Measurements from ENCODE around the gene CNIH2. TPM values are rescaled to one million over a fixed set of nuclear protein-coding genes. Genes with fewer than 3 reads are reported as not detected.

The CNIH2 gene
- total and polyA plus RNA-seq, 2 of the 13 experiments (the other 11 are each of a cell fraction or from before 2014, with no cell fraction given): 0.60 to 0.69 TPM

DNA sequence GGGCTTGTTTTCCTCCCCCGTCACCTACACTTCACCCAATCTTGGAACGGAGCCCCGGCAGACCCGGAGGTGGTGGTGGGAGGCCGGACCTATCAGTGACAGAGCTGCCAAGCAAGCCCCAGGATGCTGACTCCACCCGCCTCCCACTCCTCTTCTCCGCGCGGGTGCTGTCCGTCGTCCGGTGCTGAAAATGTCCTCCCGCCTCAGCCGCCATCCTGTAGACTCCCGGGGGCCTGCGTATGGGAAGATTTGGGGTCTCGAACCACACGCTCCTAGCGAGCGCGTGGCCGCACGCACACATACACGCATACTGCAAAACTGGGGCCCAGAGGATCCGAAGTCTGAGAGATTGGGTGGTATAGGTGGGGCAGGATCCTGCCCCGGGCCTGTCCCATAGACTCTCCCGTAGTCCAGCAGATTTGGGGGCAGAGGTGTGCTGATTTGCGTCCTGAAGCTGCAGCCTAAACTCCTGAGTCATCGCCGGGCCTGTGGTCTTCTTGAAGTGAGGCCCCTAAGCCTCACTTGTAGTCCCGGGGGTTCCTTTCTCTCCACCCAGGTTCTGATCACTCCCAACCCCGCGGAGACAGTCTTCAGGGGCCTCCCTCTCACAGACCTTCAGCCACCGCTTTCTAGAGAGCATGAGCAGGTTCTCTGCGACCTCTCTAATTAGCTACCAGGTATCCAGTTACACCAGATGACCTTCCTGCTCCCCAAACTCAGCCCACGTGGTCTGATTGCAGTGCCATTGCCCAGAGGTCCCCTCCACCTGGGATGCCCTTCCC, 11.8 kb downstream of the CNIH2 start (continued):
- TF ChIP-seq ZNF34 (CRISPR knock-in tag; IDR thresholded peaks at IDR 0.05; ENCODE audit: borderline replicate concordance): 0 out of 2 replicates have a peak, but pooled peaks have one; percentile 14
- no peak for TF ChIP-seq ZFP62 (CRISPR knock-in tag; IDR thresholded peaks at IDR 0.05)
- TF ChIP-seq CREM (IDR thresholded peaks at IDR 0.05): no peak
- TF ChIP-seq CREM (CRISPR knock-in tag; IDR thresholded peaks at IDR 0.05): no peak
- TF ChIP-seq MLX (CRISPR knock-in tag; IDR thresholded peaks at IDR 0.05): peak; percentile 29; the same call in 1 of the 2 replicates
- no peak for TF ChIP-seq FOXC1 (CRISPR knock-in tag; IDR thresholded peaks at IDR 0.05; ENCODE audit: borderline replicate concordance)
- peak; percentile 20; the same call in 1 of the 2 replicates for TF ChIP-seq SMAD3 (CRISPR knock-in tag; IDR thresholded peaks at IDR 0.05)
- TF ChIP-seq NFIB (CRISPR knock-in tag; IDR thresholded peaks at IDR 0.05; ENCODE audit: borderline replicate concordance): no peak
- TF ChIP-seq AKAP8 (CRISPR knock-in tag; IDR thresholded peaks at IDR 0.05): 0 out of 2 replicates have a peak, but pooled peaks have one; percentile 18
- no peak for TF ChIP-seq ZNF282 (IDR thresholded peaks at IDR 0.05; ENCODE audit: partially characterized antibody)
- no peak for TF ChIP-seq MATR3 (CRISPR knock-in tag; IDR thresholded peaks at IDR 0.05)
- TF ChIP-seq SMAD1 (CRISPR knock-in tag; IDR thresholded peaks at IDR 0.05; ENCODE audit: borderline replicate concordance, low read depth): no peak
- no peak for TF ChIP-seq IKZF1 (IDR thresholded peaks at IDR 0.05)
- TF ChIP-seq NFKB2 (CRISPR knock-in tag; IDR thresholded peaks at IDR 0.05; ENCODE audit: borderline replicate concordance): peak; percentile 60; the same call in 1 of the 2 replicates
- TF ChIP-seq, protein P1, sequence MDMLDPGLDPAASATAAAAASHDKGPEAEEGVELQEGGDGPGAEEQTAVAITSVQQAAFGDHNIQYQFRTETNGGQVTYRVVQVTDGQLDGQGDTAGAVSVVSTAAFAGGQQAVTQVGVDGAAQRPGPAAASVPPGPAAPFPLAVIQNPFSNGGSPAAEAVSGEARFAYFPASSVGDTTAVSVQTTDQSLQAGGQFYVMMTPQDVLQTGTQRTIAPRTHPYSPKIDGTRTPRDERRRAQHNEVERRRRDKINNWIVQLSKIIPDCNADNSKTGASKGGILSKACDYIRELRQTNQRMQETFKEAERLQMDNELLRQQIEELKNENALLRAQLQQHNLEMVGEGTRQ (IDR thresholded peaks at IDR 0.05; ENCODE audit: low read depth, low read length): no peak
- TF ChIP-seq, protein P1 (CRISPR knock-in tag; IDR thresholded peaks at IDR 0.05; ENCODE audit: borderline replicate concordance): peak; percentile 40; the same call in 1 of the 2 replicates
- no peak for TF ChIP-seq ZEB1 (IDR thresholded peaks at IDR 0.05; ENCODE audit: insufficient replicate concordance, low read depth)
- TF ChIP-seq, protein P2, sequence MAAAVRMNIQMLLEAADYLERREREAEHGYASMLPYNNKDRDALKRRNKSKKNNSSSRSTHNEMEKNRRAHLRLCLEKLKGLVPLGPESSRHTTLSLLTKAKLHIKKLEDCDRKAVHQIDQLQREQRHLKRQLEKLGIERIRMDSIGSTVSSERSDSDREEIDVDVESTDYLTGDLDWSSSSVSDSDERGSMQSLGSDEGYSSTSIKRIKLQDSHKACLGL (CRISPR knock-in tag; IDR thresholded peaks at IDR 0.05): peak; percentile 91
- no peak; the same call in 1 of the 2 replicates for TF ChIP-seq FOXJ3 (CRISPR knock-in tag; IDR thresholded peaks at IDR 0.05; ENCODE audit: borderline replicate concordance)
- no peak for TF ChIP-seq GABPB1 (CRISPR knock-in tag; IDR thresholded peaks at IDR 0.05)
- 0 out of 2 replicates have a peak, but pooled peaks have one; percentile 39 for TF ChIP-seq KDM3A (CRISPR knock-in tag; IDR thresholded peaks at IDR 0.05; ENCODE audit: low read depth)
- no peak for TF ChIP-seq GABPA (IDR thresholded peaks at IDR 0.05; ENCODE audit: low read depth, low read length)
- TF ChIP-seq GABPA (CRISPR knock-in tag; IDR thresholded peaks at IDR 0.05; ENCODE audit: low read depth): no peak
- no peak for TF ChIP-seq FOXA1 (IDR thresholded peaks at IDR 0.05)
- no peak for TF ChIP-seq FOXA1 (CRISPR knock-in tag; IDR thresholded peaks at IDR 0.05)
- no peak; the same call in 1 of the 2 replicates for TF ChIP-seq ZNF275 (CRISPR knock-in tag; IDR thresholded peaks at IDR 0.05; ENCODE audit: borderline replicate concordance)
- no peak for TF ChIP-seq MIER3 (CRISPR knock-in tag; IDR thresholded peaks at IDR 0.05; ENCODE audit: borderline replicate concordance)

Data from HepG2 (cell line).